Endothelial cell of umbilical vein (primary cell): ENCODE measurements around the gene LCP1. TPM values are rescaled to one million over a fixed set of nuclear protein-coding genes. Genes with fewer than 3 reads are reported as not detected.

Source experiments
- BruUV-seq: library from RNA; stranded (reverse); fragments of 400-500 nt; replicated peaks from 2 replicates; lab custom pipeline; 2021; lab: Mats Ljungman, UMichigan
- CTCF ChIA-PET: fragments of 300-600, 350-600 bp; sonication (Branson Sonifier 250); formaldehyde crosslinking; loops from one replicate; lab custom pipeline; 2021; ENCODE audit warnings: antibody characterized with exemption, inconsistent platforms; lab: Charles Lee
- POLR2A ChIA-PET: fragments of 300-600, 350-600 bp; sonication (Branson Sonifier 250); formaldehyde crosslinking; loops from one replicate; lab custom pipeline; 2021; ENCODE audit warnings: antibody characterized with exemption, inconsistent platforms; lab: Charles Lee
- DNase-seq: peaks from one replicate; pipeline ENCODE4 v3.0.0-alpha.2; 2011; ENCODE audit warnings: low read depth, low spot score
- FAIRE-seq: peaks from 2 replicates; lab custom pipeline; 2011; peaks lifted over from hg19 to GRCh38; lab: Jason Lieb, UNC
- H2AFZ ChIP-seq: 2 replicates; pipeline ENCODE4 v1.6.0; 2012; ENCODE audit warnings: low read depth, low read length, control low read depth, inconsistent platforms
- H3K27ac ChIP-seq: 2 replicates; pipeline ENCODE4 v1.5.1; 2011; ENCODE audit warnings: low read depth, mild to moderate bottlenecking, control low read depth, low read length, moderate library complexity; ENCODE audit not compliant: insufficient read depth
- H3K27me3 ChIP-seq, 2 experiments: 2 replicates each; pipeline versions ENCODE4 v1.6.0 to v1.6.1; 2011; ENCODE audit warnings: low read length in 2 of 2, mixed read lengths in 1 of 2; ENCODE audit not compliant: control insufficient read depth in 2 of 2, insufficient read depth in 2 of 2
- H3K36me3 ChIP-seq, 2 experiments: 2 replicates in 1 of 2; 3 replicates in 1 of 2; pipeline ENCODE4 v1.5.1; 2011; ENCODE audit warnings: low read length in 2 of 2, mild to moderate bottlenecking in 1 of 2, moderate library complexity in 1 of 2; ENCODE audit not compliant: control insufficient read depth in 2 of 2, insufficient read depth in 2 of 2; ENCODE audit errors: extremely low read depth in 1 of 2
- H3K4me1 ChIP-seq: 3 replicates; pipeline ENCODE4 v1.5.1; 2011; ENCODE audit warnings: mild to moderate bottlenecking, low read length; ENCODE audit not compliant: control insufficient read depth, insufficient read depth; ENCODE audit errors: extremely low read depth
- H3K4me2 ChIP-seq: 2 replicates; pipeline ENCODE4 v1.6.1; 2011; ENCODE audit warnings: low read length, control low read depth, mixed read lengths; ENCODE audit not compliant: insufficient read depth
- H3K4me3 ChIP-seq, 3 experiments: fragments of 200-600 bp in 1 of 3; sonication (generic), shearing (Covaris generic) in 1 of 3; replicated peaks in 1 of 3; 2 replicates each; pipeline ENCODE4 v1.5.1; 2011 to 2016; ENCODE audit warnings: control low read depth in 3 of 3, low read length in 3 of 3, mild to moderate bottlenecking in 2 of 3, inconsistent platforms in 1 of 3, low read depth in 1 of 3, moderate library complexity in 1 of 3; ENCODE audit not compliant: insufficient read depth in 1 of 3
- H3K79me2 ChIP-seq: 2 replicates; pipeline ENCODE4 v1.6.0; 2012; ENCODE audit warnings: low read length, inconsistent platforms; ENCODE audit not compliant: control insufficient read depth, insufficient read depth
- H3K9ac ChIP-seq: replicated peaks from 2 replicates; pipeline ENCODE3; 2011; ENCODE audit warnings: low read length, control low read depth; ENCODE audit not compliant: insufficient read depth; ENCODE audit errors: extremely low read depth
- H3K9me1 ChIP-seq: replicated peaks from 3 replicates; pipeline ENCODE4 v1.6.0; 2011; ENCODE audit warnings: mild to moderate bottlenecking, low read length; ENCODE audit not compliant: control insufficient read depth, insufficient read depth; ENCODE audit errors: extremely low read depth
- H3K9me3 ChIP-seq: replicated peaks from 2 replicates; pipeline ENCODE4 v1.5.1; 2012; ENCODE audit warnings: low read length, inconsistent platforms; ENCODE audit not compliant: control insufficient read depth, insufficient read depth
- H4K20me1 ChIP-seq: replicated peaks from 2 replicates; pipeline ENCODE3; 2011; ENCODE audit warnings: mild to moderate bottlenecking, low read length; ENCODE audit not compliant: control insufficient read depth, insufficient read depth; ENCODE audit errors: extremely low read depth
- EZH2 ChIP-seq: IDR thresholded peaks from 2 replicates; pipeline ENCODE4 v1.6.1; 2012; ENCODE audit warnings: borderline replicate concordance, low read depth, mild to moderate bottlenecking, moderate library complexity, low read length, inconsistent platforms; ENCODE audit not compliant: severe bottlenecking
- FOS ChIP-seq: IDR thresholded peaks from 2 replicates; pipeline ENCODE4 v1.6.1; 2011; ENCODE audit warnings: mild to moderate bottlenecking, low read length, moderate library complexity, borderline replicate concordance; ENCODE audit not compliant: insufficient read depth
- GATA2 ChIP-seq: IDR thresholded peaks from 2 replicates; pipeline ENCODE4 v1.7.0; 2011; ENCODE audit warnings: low read depth, mild to moderate bottlenecking, moderate library complexity, mixed read lengths, low read length; ENCODE audit not compliant: insufficient read length, insufficient read depth
- JUN ChIP-seq: IDR thresholded peaks from 2 replicates; pipeline ENCODE4 v1.6.1; 2011; ENCODE audit warnings: borderline replicate concordance, low read depth; ENCODE audit not compliant: insufficient read length, insufficient read depth
- MYC ChIP-seq: IDR thresholded peaks from one replicate; pipeline ENCODE4 v1.6.1; 2011; ENCODE audit warnings: mild to moderate bottlenecking, low read depth, low read length
- POLR2A ChIP-seq: IDR thresholded peaks from 2 replicates; pipeline ENCODE4 v1.6.1; 2012; ENCODE audit warnings: low read depth, mild to moderate bottlenecking, control low read depth, low read length
- POLR2AphosphoS5 ChIP-seq: IDR thresholded peaks from 2 replicates; pipeline ENCODE4 v1.6.1; 2012; ENCODE audit warnings: low read depth, mild to moderate bottlenecking, control low read depth, low read length, moderate library complexity; ENCODE audit not compliant: insufficient read depth
- dilution Hi-C: fragments of 300-500 bp; cut with MboI; formaldehyde crosslinking; loops from one replicate; pipeline ENCODE4 v1.15.0; 2019; ENCODE audit warnings: low sequenced_read_pairs; ENCODE audit not compliant: extremely low pct_ligation_motif_present
- intact Hi-C: fragments of 100-400 bp; cut with micrococcal nuclease; formaldehyde crosslinking; loops from one replicate; pipeline ENCODE4 v1.10.0; 2022
- polyA plus RNA-seq, 4 experiments: library from polyadenylated mRNA; depleted of rRNA in 3 of 4; stranded (reverse) in 3 of 4; unstranded in 1 of 4; fragments of >200 nt; gene quantifications; 2 replicates each; pipeline versions ENCODE4 v1.2.1 to v1.2.3, GENCODE V29; 2011 to 2012; ENCODE audit warnings: missing spikeins in 1 of 4
- total RNA-seq: library from RNA; stranded (reverse); gene quantifications from 2 replicates; pipeline ENCODE4 v1.2.3, GENCODE V29; 2021
- TF ChIP-seq, protein P1 (sequence below), 2 donors: IDR thresholded peaks; 1 replicate in 1 of 2; 2 replicates in 1 of 2; pipeline ENCODE4 v1.5.1; 2011; ENCODE audit warnings: low read length in 2 of 2, mild to moderate bottlenecking in 2 of 2, moderate library complexity in 2 of 2, control low read depth in 1 of 2, inconsistent platforms in 1 of 2, low read depth in 1 of 2; ENCODE audit not compliant: insufficient read depth in 1 of 2; ENCODE audit errors: extremely low read depth in 1 of 2
- TF ChIP-seq, protein P2 (sequence below): IDR thresholded peaks from 2 replicates; pipeline ENCODE4 v1.6.1; 2011; ENCODE audit not compliant: insufficient read depth, insufficient read length

LCP1 gene
- total and polyA plus RNA-seq, 2 donors (not counting 3 experiments of a cell fraction or from before 2014, with no cell fraction given): 0.18 to 0.38 TPM

- CTCF ChIA-PET: interaction anchor here (0.7 to 3.8 kb wide), 6 partner anchors 9 to 206 kb away, joined by 3 to 26 read pairs (median 4); no protein-coding TSS in a partner anchor
These were observed 32.5 kb downstream of the LCP1 start for GRCh38 chr13:46149272-46150133.

More at GRCh38 chr13:46149272-46150133, 32.5 kb downstream of the LCP1 start:
- no peak for TF ChIP-seq POLR2AphosphoS5
- no peak for TF ChIP-seq MYC
- TF ChIP-seq POLR2A: no peak
- TF ChIP-seq EZH2: no peak
- TF ChIP-seq FOS: no peak
- TF ChIP-seq, protein P1, sequence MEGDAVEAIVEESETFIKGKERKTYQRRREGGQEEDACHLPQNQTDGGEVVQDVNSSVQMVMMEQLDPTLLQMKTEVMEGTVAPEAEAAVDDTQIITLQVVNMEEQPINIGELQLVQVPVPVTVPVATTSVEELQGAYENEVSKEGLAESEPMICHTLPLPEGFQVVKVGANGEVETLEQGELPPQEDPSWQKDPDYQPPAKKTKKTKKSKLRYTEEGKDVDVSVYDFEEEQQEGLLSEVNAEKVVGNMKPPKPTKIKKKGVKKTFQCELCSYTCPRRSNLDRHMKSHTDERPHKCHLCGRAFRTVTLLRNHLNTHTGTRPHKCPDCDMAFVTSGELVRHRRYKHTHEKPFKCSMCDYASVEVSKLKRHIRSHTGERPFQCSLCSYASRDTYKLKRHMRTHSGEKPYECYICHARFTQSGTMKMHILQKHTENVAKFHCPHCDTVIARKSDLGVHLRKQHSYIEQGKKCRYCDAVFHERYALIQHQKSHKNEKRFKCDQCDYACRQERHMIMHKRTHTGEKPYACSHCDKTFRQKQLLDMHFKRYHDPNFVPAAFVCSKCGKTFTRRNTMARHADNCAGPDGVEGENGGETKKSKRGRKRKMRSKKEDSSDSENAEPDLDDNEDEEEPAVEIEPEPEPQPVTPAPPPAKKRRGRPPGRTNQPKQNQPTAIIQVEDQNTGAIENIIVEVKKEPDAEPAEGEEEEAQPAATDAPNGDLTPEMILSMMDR (IDR thresholded peaks at IDR 0.05; ENCODE audit: extremely low read depth in 1 of 2, insufficient read depth in 1 of 2, low read depth in 1 of 2, low read length in 2 of 2): no peak
- TF ChIP-seq GATA2: no peak
- no peak for TF ChIP-seq JUN
- TF ChIP-seq, protein P2, sequence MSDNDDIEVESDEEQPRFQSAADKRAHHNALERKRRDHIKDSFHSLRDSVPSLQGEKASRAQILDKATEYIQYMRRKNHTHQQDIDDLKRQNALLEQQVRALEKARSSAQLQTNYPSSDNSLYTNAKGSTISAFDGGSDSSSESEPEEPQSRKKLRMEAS: no peak
- DNase-seq (no peak), FAIRE-seq (no peak)
- no TSS peak for BruUV-seq
- no peak overlapping the region for H3K4me2 ChIP-seq
- intact Hi-C loops (no loop called here), dilution Hi-C loops (no loop called here)
- H3K4me1 ChIP-seq: no peaks in the 10 kb centered on the region
- no peak overlapping the region for H3K9ac ChIP-seq
- no peak overlapping the region for H2AFZ ChIP-seq
- no peak overlapping the region for H3K27ac ChIP-seq
- POLR2A ChIA-PET: no interaction called here
- H3K27me3 ChIP-seq: peaks cover 24 to 41% of the 10 kb centered on the region in 2 experiments
- no peaks in the 10 kb centered on the region for H3K79me2 ChIP-seq
- no peak overlapping the region for H3K4me3 ChIP-seq
- H3K36me3 ChIP-seq: no peaks in the 10 kb centered on the region
- H4K20me1 ChIP-seq: no peaks in the 10 kb centered on the region
- no peaks in the 10 kb centered on the region for H3K9me3 ChIP-seq
- H3K9me1 ChIP-seq: no peaks in the 10 kb centered on the region
